GDM1 (cell line): Measurements from ENCODE around the gene SLC16A7.

ENCODE experiments used
- DNase-seq: peaks from one replicate; lab custom pipeline; 2025; lab: John Stamatoyannopoulos, UW

The SLC16A7 gene

DNA sequence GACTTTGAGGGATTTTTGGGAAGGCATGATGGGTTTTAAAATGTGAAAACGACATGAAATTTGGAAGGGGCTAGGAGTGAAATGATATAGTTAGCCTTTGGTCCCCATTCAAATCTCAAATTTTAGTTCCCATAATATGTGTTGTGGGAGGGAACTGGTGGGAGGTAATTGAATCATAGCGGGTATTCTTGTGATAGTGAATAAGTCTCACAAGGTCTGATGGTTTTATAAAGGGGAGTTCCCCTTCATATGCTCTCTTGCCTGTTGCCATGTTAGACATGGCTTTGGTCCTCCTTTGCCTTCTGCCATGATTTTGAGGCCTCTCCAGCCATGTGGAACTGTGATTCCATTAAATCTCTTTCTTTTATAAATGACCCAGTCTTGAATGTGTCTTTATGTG, 72.8 kb downstream of the SLC16A7 start:
- DNase-seq = no peak

DNA sequence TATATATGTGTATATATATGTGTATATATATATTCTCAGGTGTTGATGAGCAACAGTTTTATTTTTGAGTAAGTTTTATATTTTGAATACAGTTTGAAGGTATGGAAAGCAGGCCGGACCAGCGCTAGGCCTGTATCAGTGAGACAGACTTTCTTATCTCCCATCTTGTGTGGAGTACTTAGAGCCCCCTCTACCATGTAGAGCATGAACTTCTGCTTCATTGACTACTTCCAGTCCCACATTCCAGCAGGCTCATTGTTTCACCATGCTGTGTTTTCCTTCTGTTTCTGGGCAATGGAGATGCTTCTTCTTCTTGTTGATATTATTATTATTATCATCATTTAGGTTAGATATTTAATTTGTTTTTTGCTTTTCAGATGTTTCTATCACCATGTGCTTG, 76.4 kb downstream of the SLC16A7 start:
- no peak for DNase-seq

DNA sequence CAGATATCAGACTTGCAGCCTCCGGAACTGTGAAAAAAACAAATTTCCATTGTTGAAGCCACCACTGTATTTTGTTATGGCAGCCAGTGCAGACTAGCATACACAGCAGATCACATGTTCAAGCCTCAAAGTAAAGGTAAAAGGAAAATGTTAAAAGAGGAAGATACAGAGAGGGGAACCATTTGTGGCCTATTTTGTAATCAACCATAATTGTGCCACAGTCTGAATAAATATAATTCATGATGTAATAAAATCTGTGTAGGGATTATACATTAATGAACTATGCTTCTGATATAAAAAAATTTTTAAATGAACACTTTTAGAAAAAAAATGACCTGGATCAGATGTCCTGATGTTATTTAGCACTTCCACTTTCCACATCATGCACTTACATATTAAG, 79.6 kb downstream of the SLC16A7 start:
- DNase-seq = no peak

DNA sequence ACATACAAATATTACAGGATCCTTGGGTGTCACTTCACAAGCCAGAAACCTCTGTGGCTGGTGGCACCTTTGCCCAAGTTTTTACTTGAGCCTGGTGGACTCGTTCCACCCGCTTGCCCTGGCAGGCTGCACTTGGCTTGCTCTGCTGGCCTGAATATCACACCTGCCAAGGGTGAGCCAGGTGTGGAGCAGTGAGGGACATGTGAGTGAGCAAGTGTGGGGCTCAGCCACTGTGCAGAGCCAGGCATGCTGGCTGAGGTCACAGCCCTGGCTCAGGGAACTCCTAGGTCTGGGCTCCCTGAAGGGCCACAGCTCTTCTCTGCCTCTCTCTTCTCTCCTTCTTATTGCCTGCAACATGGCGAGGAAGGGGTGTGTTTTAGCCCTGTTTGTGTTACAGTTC, 82.0 kb downstream of the SLC16A7 start:
- no peak for DNase-seq

- no peak for DNase-seq
Observed at GRCh38 chr12:59678759-59679411, 83.1 kb downstream of the SLC16A7 start.

- no peak for DNase-seq
Observed at GRCh38 chr12:59689776-59690175, 93.9 kb downstream of the SLC16A7 start.

GRCh38 chr12:59695379-59695778, 99.5 kb downstream of the SLC16A7 start:
- no peak for DNase-seq

- no peak for DNase-seq
Observed at GRCh38 chr12:59698600-59698999, 102.8 kb downstream of the SLC16A7 start.

DNA sequence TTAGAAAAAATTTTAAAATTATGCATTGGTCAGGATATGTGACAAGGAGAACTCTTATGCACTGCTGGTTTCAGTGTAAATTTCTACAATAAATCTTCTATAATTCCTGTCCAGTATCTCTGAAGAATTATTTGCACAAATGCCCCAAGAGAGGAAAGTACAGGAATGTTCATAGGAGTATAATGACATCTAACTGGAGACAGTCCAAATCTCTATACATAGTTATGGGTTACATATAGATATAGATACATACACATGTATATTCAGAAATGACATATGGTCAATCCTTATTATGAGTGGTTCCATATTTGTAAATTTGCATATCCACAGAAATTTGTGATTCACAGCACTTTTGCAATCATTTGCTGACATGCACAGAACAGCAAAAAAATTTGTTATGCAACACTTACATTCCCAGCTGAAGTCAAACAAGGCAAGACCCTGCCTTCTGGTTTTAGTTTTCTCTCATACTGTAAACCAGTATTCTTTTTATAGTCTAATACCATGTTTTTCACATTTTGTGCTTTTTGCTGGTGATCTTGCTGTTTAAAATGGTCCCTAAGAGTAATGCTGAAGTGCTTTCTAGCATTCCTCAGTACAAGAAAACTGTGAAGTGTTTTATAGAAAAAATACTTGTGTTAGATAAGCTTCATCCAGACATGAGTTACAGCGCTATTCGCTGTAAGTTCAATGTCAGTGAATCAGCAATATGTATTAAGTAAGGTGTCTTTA, 103.8 kb downstream of the SLC16A7 start:
- DNase-seq = no peak

- no peak for DNase-seq
Observed at GRCh38 chr12:59700153-59700450, 104.3 kb downstream of the SLC16A7 start.

DNA sequence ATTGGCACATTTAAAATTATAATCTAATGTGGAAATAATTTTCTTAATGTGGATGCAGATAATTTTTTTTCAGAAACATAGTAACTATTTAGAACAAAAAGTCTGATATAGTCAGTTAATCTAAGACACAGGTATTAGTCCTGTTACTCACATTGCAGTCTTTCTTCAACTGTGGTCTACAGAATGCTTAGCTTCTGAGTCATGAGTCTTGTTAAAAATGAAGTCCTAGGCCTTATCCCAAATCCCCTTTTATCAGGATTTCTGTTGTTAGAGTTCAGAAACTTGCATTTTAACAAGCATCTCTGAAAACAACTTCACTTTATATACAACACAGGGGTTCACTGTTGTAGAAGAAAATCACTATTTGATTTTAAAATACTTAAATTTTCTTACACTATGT, 112.2 kb downstream of the SLC16A7 start:
- DNase-seq = no peak

DNA sequence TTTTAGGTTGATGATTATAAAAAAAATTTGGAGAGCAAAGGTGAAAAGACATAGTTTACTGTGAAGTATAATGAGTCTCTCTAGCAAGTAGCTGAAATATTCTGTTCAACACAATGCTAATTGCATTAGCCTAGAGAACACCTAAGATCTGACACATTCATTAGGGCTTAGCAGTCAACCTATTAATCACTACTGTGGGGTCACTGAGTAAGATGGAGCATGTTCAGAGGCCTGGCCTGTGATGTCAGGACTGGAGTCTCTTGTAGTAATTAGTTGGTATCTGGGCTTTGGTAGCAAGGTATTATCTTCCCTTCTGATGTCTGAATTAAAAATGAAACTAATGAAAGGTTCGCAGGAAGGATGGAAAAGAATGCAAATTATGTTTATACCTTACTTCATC, 112.7 kb downstream of the SLC16A7 start:
- no peak for DNase-seq

GRCh38 chr12:59710004-59710628, 114.3 kb downstream of the SLC16A7 start:
- no peak for DNase-seq

DNA sequence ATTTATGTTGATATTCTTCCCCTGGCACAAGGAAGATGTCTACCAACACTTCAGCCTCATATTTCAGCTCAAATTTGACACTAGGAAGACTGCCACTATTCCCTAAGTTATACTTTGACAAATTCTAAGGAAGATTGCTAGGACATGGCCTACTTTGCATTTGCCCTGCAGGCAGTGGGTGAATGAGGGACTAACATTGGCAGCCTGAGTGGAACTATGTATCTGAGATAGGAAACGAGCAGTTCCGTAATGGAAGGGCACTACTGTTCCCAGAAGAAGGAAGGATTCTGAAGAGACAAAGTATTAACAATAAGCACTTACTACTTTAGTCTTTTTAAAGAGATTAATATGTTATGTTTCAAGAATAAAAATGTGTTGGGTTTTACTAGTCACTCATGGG, 115.1 kb downstream of the SLC16A7 start:
- no peak for DNase-seq

- no peak for DNase-seq
Observed at GRCh38 chr12:59715434-59715833, 119.6 kb downstream of the SLC16A7 start.

DNA sequence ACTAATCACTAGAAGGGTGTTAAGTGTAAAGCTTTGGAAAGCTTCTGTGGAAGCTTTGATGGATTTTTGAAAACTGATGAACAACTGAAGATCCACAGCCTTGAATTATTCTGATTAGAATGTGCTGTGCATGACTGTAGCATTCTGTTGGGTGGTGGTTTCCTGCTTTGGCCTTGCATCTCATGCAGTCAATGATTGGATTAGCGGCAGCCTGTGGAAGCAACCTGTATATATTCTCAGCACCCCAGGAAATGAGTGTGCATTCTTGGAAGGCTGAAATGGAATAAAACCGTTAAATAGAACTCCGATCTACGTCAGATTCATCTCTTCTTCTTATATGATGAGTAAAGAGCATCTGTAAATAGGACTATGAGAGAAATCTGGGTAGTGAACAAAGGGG, 120.2 kb downstream of the SLC16A7 start:
- DNase-seq = no peak

GRCh38 chr12:59717436-59717835, 121.6 kb downstream of the SLC16A7 start:
- no peak for DNase-seq

- DNase-seq = no peak
Observed at GRCh38 chr12:59719701-59720100, 123.9 kb downstream of the SLC16A7 start.

DNA sequence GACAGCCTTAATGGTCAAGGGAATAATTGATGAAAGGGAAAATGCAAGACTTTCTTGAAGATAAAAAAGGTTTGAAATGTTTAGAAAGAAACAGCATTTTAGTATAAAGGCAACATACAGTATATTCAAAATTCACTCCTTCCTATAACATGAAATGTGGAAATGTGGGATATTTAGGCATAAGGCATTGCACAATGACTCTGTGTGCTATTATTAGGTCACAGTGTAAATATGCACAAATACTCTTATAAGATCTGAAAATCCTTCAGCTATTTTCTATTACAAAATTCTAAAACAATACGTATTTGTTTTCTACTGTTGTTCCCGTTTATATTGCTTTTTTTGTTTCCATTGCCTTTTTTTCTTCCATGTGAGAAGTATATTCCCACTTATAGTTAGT, 127.7 kb downstream of the SLC16A7 start:
- DNase-seq = no peak

GRCh38 chr12:59724011-59724695, 128.3 kb downstream of the SLC16A7 start:
- DNase-seq = no peak

DNA sequence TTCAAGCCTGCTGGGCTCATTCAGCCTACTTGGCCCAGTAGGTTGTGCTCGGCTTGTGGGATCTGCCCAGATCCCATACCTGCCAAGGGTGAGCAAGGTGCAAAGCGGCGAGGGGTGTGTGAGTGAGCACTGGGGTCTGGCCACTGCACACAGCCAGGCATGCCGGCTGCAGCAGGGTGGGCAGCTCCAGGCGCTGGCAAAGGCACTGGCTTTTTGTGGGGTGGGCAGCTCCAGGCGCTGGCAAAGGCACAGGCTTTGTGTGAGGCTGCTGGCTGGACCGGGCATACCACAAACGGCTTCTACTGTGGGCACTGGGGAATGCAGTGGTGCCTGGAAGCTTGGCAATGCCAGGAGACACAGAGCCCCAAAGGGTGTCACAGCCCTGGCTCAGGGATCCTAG, 137.4 kb downstream of the SLC16A7 start:
- DNase-seq = no peak

DNA sequence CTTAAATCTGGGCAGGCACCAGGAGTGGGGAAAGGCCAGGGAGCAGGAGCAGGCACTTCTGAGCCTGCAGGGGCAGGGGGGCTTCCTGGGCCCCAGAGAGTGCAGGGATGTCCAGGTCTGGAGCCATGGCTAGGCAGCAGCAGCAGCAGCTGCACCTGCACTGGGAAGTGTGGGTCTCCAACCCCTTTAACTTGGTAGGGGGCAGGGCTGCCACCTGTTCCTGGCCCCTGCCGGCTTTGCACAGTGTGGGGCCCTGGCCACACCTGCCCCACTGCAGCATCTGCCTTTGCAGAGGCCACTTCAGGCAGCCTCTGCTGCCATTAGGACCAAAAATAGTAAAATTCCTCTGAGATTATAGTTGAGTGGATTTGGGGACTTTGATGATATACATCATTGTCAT, 138.5 kb downstream of the SLC16A7 start:
- no peak for DNase-seq

DNA sequence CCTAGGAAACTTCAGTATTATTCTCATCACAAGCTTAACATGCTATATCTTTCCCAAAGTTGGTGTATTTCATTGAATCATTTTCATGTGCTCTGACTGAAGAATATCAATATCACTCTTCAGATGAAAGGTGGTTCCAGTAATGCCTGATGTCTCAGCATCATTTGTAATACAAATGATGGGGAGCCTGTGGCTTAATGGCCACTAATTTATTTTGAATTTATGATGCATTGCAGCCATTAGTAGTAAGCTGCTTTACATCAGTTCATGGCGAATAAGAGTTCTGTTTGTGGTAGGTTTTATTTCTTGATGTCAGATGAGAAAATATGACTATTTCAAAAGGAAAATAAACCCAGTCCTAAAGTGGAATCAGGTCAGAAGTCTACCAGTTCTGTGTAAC, 139.4 kb downstream of the SLC16A7 start:
- DNase-seq = no peak
